HTR-8/SVneo (cell line): ENCODE results near the gene CELF6.

Source experiments
- DNase-seq: peaks from one replicate; pipeline ENCODE4 v3.0.0; 2011; ENCODE audit warnings: low spot score, mixed read lengths; ENCODE audit not compliant: insufficient read length
- FAIRE-seq: peaks from 2 replicates; lab custom pipeline; 2011; peaks lifted over from hg19 to GRCh38; lab: Jason Lieb, UNC

CELF6 gene

DNA sequence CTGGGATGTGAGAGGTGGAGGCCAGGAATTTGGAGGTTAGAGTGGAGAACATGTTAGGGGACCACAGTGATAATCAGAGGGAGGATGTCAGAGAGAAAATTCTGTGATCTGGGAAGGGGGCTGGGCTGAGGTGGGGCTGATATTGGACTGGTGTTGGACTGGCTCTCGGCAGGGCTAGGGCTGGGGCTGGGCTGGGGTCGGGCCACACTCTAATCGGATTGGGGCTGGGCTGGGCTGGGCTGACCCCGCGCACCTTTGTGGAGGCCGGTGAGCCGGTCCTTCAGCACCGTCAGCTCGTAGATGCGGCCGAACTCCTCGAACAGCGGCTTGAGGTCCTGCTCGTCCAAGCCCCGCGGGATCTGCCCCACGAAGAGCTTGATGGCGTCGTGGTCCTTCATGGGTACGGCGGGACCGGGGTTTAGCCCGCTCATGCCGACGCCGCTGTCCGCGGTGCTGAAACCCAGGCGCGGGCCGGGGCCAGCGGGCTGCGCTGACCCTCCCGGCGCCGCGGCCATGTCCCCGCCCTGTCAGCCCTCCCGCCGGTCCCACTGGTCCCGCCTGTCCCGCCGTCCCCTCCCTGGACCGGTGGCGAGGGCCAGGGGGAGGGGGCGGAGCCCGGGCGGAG, 485 bp downstream of the CELF6 start:
- DNase-seq (peak; percentile 80), FAIRE-seq (no peak)

DNA sequence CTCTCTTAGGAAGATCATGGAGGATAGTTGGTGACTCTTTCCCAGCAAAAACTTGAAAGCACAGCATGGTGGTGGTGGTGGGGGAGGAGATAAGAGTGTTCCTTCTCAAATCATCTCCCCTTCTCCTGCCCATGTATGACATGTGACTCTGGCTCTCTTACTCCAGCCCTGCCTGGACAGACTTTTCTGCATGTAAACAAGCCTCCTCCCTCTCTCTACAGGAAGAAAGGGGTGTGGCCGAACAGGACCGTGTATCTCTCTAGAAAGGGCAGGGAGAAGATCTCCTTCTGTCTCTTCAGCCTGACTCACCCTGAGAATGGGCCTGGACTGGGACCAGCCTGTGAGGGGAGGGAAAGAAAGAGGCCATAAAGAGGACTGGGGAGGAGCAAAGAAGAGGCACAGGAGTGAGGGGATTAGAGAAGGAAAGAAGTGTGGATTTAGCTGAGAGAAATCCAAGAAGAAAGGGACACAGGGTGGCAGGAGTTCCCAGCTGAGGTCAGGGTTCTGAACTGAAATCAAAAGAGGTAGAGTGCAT, 1.5 kb downstream of the CELF6 start:
- FAIRE-seq = no peak
- DNase-seq = no peak

DNA sequence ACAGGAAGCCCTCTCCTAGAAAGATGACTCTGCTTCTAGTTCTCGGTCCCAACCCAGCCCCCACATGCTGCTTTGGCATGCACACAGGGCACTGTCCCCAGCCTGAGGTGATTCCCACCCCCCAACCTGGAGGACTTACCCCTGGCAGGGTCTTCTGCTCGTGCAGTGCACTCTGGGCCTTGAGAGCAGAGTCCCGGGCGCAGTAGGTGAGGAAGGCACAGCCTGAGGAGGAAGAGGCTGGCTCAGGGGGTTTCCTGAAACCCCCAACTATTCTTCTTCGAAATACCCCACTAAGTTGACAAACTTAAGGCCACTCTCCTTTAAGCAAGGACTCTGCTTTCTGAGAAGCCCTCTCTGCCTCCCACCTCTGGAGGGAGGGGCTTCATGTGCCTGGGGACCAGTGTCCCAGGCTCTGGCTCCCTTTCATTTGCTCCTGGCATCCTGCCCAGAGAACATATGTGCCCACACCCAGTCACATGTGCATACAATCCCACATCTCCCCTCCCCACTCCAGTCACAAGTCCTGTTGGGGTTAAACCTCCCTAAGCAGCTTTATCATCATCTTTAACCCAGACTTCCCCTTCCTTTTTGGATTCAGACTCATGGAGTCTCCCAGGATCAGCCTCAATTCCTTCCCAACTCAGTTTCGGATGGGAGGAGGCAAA, 4.1 kb downstream of the CELF6 start:
- no peak for FAIRE-seq
- DNase-seq = no peak

DNA sequence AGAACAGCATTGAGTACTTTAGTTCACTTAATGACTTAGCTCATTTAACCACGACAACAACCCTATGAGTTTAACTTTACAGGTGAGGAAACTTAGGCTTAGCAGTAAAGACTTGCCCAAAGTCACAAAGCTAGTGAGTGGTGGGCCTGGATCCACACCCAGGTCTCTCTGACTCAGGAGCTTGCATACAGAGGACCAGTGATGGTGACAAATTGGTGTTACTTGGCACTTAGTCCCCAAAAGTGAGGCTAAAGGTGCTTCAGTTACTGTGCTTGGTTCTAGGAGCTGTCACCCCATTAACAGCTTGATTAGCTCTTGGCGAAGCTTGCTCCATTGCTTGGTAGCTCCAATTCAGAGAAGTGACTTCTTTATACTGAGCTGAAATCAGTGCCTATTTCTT, 6.1 kb downstream of the CELF6 start:
- DNase-seq (no peak), FAIRE-seq (no peak)

DNA sequence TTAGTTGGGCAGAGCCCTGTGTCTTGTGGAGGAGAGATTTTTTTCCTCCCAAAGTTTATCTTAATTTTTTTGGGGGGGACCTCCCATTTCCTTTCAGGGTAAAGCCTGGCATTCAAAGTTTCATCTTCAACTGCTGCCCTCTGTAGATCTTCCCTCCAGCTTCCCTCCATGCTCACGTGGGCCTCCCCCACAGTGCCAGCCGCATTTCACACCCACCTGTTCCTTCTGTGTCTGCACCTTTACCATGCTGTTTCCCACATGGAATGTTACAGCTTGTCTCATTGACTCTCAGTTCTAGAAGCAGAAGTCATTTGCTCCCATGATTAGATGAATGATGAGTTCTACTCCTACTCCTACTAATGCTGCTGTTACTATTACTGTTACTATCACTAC, 6.5 kb downstream of the CELF6 start:
- DNase-seq (no peak), FAIRE-seq (no peak)

- DNase-seq = peak; percentile 91
- peak; percentile 93 for FAIRE-seq
Measured at GRCh38 chr15:72312605-72313447, 7.1 kb downstream of the CELF6 start.

DNA sequence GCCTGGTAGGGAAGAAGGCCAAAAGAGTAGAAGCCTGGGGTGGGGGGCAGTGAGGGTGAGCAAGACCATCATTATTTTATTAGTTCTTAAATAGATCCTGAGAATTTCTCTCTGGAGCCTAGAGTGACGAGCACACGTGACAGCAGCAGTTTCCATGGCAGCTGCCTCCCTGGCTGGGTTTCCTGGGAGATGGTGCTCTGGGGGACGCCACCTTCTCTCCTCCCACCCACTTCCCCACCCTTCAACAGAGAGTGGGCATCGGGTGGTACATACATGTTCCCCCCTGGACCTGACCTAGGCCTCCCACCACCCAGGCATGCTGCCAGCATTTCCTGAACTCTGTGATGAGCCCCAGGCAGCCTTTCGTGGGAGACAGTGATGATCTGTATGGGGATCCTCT, 12.9 kb downstream of the CELF6 start:
- FAIRE-seq (peak; percentile 40), DNase-seq (no peak)

- FAIRE-seq = peak; percentile 77
- DNase-seq = no peak
Measured at GRCh38 chr15:72306211-72306785, 13.7 kb downstream of the CELF6 start.

- no peak for FAIRE-seq
- DNase-seq = no peak
Measured at GRCh38 chr15:72304596-72304995, 15.4 kb downstream of the CELF6 start.

DNA sequence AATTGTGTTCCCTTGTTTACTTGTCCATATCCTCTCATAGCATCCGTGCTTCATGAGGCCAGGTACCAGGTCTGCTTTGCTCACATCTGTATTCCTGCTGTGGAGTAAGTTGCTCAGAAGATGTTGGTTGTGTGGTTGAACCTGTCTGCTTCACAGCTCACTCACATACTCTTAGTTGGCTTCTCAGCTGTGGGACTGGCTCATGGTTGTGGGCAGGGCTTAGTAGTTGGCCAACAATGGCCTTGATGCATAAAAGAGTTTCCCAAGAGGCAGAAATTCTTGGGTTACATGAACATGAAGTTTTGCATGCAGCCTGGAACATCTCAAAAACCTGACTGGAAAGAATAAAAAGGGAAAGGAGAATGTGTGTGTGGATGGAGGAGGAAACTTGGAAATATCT, 17.0 kb downstream of the CELF6 start:
- DNase-seq (no peak), FAIRE-seq (peak; percentile 77)

DNA sequence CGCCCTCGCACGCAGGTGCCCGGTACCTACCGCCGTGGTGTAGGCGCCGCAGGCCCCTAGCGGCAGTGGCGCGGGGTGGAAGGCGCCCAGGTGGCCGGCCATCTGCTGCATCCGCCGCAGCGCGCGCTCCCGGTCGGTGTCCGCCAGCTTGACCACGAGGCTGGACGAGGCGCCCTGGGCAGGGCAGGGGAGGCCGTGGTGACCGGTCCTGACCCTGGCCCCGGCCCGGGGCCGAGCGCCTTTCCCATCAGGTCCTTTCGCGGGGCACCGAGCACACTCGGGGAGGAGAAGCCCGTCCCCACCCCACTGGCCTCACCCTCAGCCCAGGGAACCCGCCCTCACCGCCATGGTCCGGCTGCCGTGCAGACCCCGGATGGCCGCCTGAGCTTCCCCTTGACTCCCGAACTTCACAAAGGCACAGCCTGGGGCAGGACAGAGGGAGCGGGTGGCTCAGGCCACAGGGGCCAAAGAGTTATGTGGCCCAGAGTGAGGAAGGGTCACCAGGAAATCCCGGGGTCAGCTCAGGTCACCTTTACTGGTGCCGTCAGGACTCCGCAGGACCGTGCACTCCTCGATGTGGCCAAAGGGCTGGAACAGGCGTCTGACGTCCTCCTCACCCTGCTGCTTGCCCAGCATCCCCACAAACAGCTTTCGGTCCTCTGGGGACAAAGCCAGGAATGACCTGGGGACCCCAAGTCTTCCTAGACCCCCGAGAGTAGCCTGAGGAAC, 30.2 kb downstream of the CELF6 start:
- DNase-seq (no peak), FAIRE-seq (no peak)

GRCh38 chr15:72288796-72289596, 31.0 kb downstream of the CELF6 start:
- no peak for DNase-seq
- no peak for FAIRE-seq

- no peak for FAIRE-seq
- DNase-seq = peak; percentile 68
Measured at GRCh38 chr15:72285927-72286516, 33.9 kb downstream of the CELF6 start.

GRCh38 chr15:72285402-72285801, 34.6 kb downstream of the CELF6 start:
- no peak for DNase-seq
- FAIRE-seq = no peak

DNA sequence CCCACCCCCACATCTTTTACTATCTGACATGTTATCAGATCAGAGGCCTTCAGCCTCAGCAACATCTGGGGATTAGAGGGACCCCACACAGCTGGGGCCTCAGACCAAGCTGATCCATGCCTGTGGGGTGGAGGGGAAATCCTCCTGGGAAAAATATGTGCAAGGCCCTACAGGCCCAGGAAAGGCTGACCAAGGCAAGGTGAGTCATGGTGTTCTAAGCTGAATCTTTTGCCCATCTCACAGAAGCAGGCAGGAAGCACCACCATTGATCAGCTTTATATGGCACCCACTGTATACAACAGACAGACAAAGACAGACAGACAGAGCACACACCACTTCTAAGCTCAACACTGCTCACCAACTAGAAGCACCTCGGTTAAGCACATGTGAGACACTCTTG, 35.2 kb downstream of the CELF6 start:
- no peak for DNase-seq
- peak; percentile 38 for FAIRE-seq

DNA sequence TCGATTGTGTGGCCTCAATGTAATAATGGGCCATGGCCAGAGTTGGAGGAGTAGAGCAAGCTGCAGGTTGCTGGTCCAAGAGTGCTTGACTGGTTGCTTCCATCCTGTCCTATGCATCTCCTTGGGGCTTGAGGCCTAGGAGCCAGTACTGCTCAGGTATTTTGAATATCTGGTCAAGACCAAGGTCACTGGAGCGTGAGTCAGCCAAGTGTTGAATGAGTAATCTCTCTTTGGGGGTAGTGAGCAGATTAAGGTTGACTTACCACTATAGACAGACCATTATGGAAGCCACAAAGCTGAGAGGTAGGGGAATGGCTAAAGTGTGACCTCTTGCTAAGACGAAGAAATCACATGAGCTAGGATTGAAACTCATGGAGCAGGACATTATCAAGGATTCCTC, 38.2 kb downstream of the CELF6 start:
- no peak for DNase-seq
- FAIRE-seq = no peak

GRCh38 chr15:72280751-72281150, 39.2 kb downstream of the CELF6 start:
- DNase-seq = no peak

DNA sequence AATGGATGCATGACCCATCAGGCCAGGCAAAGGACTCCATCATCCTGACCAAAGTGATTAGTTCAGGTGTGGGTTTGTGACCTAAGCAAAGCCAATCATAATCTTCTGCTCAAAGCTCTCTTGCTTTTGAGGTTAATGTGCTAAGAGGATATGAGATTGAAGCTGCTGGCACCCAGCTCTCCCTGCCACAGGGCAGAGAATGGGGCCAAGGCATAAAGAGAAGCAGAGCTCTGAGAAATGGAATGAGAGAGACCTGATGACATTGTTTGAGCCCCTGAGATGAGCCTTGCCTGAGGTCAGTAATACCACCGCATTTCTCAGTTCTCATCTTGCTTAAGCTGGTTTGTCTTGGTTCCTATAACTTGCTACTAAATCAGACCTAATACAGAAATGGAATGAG, 41.2 kb downstream of the CELF6 start:
- DNase-seq (no peak), FAIRE-seq (no peak)

More at GRCh38 chr15:72280751-72281150, 39.2 kb downstream of the CELF6 start:
- no peak for FAIRE-seq

DNA sequence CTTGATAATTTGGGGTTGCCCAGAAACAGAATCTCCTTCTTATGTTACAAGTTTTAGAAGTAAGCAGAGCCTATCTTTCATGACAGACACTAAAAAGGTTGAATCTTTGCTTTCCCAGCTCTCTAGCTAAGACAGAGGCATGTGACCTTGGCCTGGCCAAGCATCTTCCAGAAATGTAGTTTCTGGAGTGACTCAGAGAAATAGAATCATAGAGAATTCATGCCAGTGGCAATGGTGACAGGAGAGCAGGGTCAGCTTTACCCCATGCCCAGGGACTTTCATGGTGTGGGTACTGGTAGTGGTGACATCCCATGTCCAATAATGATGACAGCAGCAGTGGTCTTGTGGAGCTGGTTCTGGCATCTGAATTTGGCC, 43.6 kb downstream of the CELF6 start:
- FAIRE-seq (no peak), DNase-seq (no peak)
